Measurements from ENCODE around the gene USP22.
"Not testable (repeated sequence)": the region's sequence is repeated elsewhere in the genome, so short reads cannot be mapped to it uniquely, and the experiment has no call there.

Gene USP22

GRCh38 chr17:20986767-20987510 lies 55.9 kb downstream of the USP22 start:
- no peak for DNase-seq

GRCh38 chr17:20983359-20983637 lies 59.5 kb downstream of the USP22 start:
- DNase-seq: no peak

- DNase-seq: no peak
Measured at GRCh38 chr17:20982589-20983358, 60.0 kb downstream of the USP22 start.

- DNase-seq: no peak
Measured at GRCh38 chr17:20981046-20981920, 61.5 kb downstream of the USP22 start.

GRCh38 chr17:20979792-20980083 lies 63.1 kb downstream of the USP22 start:
- DNase-seq: no peak

GRCh38 chr17:20979007-20979791 lies 63.6 kb downstream of the USP22 start:
- not testable (repeated sequence) for DNase-seq

- DNase-seq: not testable (repeated sequence)
Measured at GRCh38 chr17:20977609-20978253, 65.1 kb downstream of the USP22 start.

GRCh38 chr17:20975566-20975965 lies 67.2 kb downstream of the USP22 start:
- DNase-seq: peak; percentile 17

- no peak for DNase-seq
Measured at GRCh38 chr17:20970329-20970728, 72.5 kb downstream of the USP22 start.

- no peak for DNase-seq
Measured at GRCh38 chr17:20968913-20969616, 73.7 kb downstream of the USP22 start.

GRCh38 chr17:20967776-20968175 lies 75.0 kb downstream of the USP22 start:
- no peak for DNase-seq

GRCh38 chr17:20966870-20967269 lies 75.9 kb downstream of the USP22 start:
- no peak for DNase-seq

- DNase-seq: no peak
Measured at GRCh38 chr17:20965492-20965891, 77.3 kb downstream of the USP22 start.

- DNase-seq: peak; percentile 86
Measured at GRCh38 chr17:20961586-20961985, 81.2 kb downstream of the USP22 start.

GRCh38 chr17:20960871-20961270 lies 81.9 kb downstream of the USP22 start:
- DNase-seq: no peak

GRCh38 chr17:20955427-20956323 lies 87.1 kb downstream of the USP22 start:
- peak; percentile 50 for DNase-seq

- DNase-seq: no peak
Measured at GRCh38 chr17:20954794-20955193, 88.0 kb downstream of the USP22 start.

GRCh38 chr17:20952183-20952582 lies 90.6 kb downstream of the USP22 start:
- no peak for DNase-seq
